Osteocyte (in vitro differentiated cells): ENCODE data around the gene CREB3L1. TPM values are rescaled to one million over a fixed set of nuclear protein-coding genes. Genes with fewer than 3 reads are reported as not detected.

Experiments used
- DNase-seq: peaks from one replicate; pipeline ENCODE4 v3.0.0; 2021; ENCODE audit warnings: mixed read lengths; ENCODE audit not compliant: unreplicated experiment; ENCODE audit errors: extremely low spot score
- H3K27ac Mint-ChIP-seq: one replicate; pipeline ENCODE4 v1.8.0; 2021; ENCODE audit warnings: mild to moderate bottlenecking, mixed read lengths; ENCODE audit not compliant: unreplicated experiment
- H3K27me3 Mint-ChIP-seq: one replicate; pipeline ENCODE4 v1.8.0; 2021; ENCODE audit warnings: mixed read lengths; ENCODE audit not compliant: unreplicated experiment
- H3K36me3 Mint-ChIP-seq: one replicate; pipeline ENCODE4 v1.8.0; 2021; ENCODE audit warnings: mixed read lengths; ENCODE audit not compliant: unreplicated experiment
- H3K4me1 Mint-ChIP-seq: one replicate; pipeline ENCODE4 v1.8.0; 2021; ENCODE audit warnings: mixed read lengths; ENCODE audit not compliant: unreplicated experiment
- H3K4me3 Mint-ChIP-seq: one replicate; pipeline ENCODE4 v1.8.0; 2021; ENCODE audit warnings: mild to moderate bottlenecking, moderate library complexity, mixed read lengths; ENCODE audit not compliant: unreplicated experiment
- H3K9me3 Mint-ChIP-seq: one replicate; pipeline ENCODE4 v1.8.0; 2021; ENCODE audit warnings: mixed read lengths; ENCODE audit not compliant: unreplicated experiment
- total RNA-seq: library from RNA; stranded (reverse); gene quantifications from 2 replicates; pipeline ENCODE4 v1.2.1, GENCODE V29; 2021
- TF ChIP-seq, protein P1 (sequence below): fragments of 200-600 bp; sonication (generic); IDR thresholded peaks from 2 replicates; pipeline ENCODE4 v1.5.0; 2021; ENCODE audit warnings: antibody characterized with exemption, mild to moderate bottlenecking, moderate library complexity

Gene CREB3L1
- total RNA-seq, 1 donor from 2014 or later = 77.0 TPM

DNA sequence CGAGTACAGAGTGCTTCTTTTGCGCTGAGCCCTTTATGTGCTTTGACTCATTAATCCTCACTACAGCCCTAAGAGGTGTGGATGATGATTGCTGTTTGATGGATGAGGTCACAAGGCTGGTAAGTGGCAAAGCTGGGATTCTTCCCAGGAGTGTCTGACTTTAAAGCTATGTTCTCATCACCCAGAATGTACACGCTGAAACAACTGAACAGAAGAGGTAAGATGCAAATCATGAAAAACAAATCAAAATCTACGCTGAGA, 37.7 kb upstream of the CREB3L1 start:
- Mint-ChIP-seq H3K9me3 (no peaks in the 10 kb centered on the region), H3K27ac (peak overlapping the region; percentile 80), H3K4me1 (peaks cover 64% of the 10 kb centered on the region), H3K36me3 (peaks cover 2% of the 10 kb centered on the region), H3K27me3 (peaks cover 4% of the 10 kb centered on the region), H3K4me3 (peak overlapping the region; percentile 28)
- DNase-seq = no peak
- TF ChIP-seq, protein P1, sequence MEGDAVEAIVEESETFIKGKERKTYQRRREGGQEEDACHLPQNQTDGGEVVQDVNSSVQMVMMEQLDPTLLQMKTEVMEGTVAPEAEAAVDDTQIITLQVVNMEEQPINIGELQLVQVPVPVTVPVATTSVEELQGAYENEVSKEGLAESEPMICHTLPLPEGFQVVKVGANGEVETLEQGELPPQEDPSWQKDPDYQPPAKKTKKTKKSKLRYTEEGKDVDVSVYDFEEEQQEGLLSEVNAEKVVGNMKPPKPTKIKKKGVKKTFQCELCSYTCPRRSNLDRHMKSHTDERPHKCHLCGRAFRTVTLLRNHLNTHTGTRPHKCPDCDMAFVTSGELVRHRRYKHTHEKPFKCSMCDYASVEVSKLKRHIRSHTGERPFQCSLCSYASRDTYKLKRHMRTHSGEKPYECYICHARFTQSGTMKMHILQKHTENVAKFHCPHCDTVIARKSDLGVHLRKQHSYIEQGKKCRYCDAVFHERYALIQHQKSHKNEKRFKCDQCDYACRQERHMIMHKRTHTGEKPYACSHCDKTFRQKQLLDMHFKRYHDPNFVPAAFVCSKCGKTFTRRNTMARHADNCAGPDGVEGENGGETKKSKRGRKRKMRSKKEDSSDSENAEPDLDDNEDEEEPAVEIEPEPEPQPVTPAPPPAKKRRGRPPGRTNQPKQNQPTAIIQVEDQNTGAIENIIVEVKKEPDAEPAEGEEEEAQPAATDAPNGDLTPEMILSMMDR = no peak

DNA sequence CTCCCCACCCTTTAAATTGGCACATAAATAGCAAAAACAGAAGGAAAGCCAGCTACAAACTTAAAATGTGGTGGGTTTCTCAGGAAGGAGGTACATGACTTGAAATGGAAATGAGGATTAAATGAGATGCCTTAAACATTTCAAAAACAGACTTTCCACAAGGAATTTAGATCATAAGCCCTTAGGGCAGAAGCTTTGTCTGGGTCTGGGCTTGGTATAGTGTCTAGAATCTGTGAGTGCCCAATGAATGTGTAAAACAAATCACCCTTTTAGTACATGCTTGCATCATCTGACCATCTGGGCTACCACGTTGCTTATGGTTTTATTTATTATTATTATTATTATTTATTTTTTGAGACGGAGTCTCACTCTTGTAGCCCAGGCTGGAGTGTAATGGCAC, 37.1 kb upstream of the CREB3L1 start:
- Mint-ChIP-seq H3K4me1 (peaks cover 66% of the 10 kb centered on the region), H3K4me3 (no peak overlapping the region), H3K27ac (peak overlapping the region; percentile 80), H3K9me3 (no peaks in the 10 kb centered on the region), H3K36me3 (peaks cover under 1% of the 10 kb centered on the region), H3K27me3 (no peaks in the 10 kb centered on the region)
- no peak for DNase-seq
- TF ChIP-seq, protein P1 = no peak

DNA sequence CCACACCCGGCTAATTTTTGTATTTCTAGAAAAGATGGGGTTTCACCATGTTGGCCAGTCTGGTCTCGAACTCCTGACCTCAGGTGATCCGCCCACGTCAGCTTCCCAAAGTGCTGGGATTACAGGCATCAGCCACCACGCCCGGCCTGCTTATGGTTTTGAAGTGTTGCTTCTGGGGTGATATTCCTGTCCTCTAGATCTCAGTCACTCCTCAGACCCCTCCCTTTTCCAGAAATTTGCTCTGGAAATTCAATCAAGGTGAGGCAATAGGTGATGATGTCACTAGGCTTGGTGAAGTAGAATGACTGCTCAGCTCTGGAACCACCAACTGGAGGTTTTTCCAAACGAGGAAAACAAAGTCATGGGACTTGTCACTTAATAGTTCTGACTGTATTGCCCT, 36.6 kb upstream of the CREB3L1 start:
- no peaks in the 10 kb centered on the region for H3K9me3 Mint-ChIP-seq
- no peaks in the 10 kb centered on the region for H3K36me3 Mint-ChIP-seq
- H3K4me1 Mint-ChIP-seq = peaks cover 67% of the 10 kb centered on the region
- TF ChIP-seq, protein P1 = no peak
- H3K27ac Mint-ChIP-seq = peak overlapping the region; percentile 71
- no peak for DNase-seq
- H3K27me3 Mint-ChIP-seq = no peaks in the 10 kb centered on the region
- no peak overlapping the region for H3K4me3 Mint-ChIP-seq

DNA sequence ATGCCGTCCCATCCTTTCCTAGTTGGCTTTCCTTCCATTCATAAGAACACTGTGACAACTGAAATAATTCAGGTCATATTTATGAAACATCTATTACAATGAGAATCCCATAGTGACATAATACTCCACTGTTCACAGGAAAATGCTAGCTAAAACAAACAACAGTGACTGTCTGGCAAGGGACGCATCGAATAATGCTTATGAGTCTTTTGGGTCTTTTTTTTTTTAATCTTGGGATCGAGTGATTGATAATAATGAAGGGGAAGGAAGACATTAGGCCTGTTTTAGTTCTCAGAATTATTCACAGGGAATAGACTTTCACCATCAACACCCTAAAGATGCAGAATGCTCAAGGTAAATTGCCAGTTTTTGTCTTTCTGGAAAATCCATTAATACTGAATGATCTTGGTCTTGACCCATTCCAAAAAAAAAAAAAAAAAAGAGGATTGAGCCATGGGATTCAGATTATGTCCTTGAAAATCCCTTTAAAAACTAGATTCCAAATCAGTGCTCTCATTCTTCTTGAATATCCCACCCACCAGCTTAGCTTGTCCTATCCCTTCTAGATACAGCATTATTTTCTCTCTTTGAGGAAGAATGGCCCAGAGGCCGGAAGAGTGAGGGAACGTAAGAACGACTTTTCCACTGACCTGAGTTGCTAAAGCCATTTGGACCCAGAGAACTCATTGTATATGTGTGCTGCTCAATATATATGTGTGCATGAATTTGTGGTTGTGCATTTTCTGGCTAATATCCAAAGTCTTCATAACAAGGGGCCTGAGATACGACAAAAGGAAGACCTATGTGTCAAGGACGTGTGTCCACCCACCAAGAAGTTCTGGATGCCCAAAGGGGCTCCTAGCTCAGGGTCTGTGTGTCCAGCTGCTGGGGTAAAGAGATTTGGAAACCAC, 35.2 kb upstream of the CREB3L1 start:
- Mint-ChIP-seq H3K27me3 (no peaks in the 10 kb centered on the region), H3K36me3 (no peaks in the 10 kb centered on the region), H3K4me3 (peak overlapping the region; percentile 80), H3K4me1 (peaks cover 71% of the 10 kb centered on the region), H3K27ac (peak overlapping the region; percentile 100), H3K9me3 (no peaks in the 10 kb centered on the region)
- TF ChIP-seq, protein P1 = no peak
- DNase-seq = no peak

DNA sequence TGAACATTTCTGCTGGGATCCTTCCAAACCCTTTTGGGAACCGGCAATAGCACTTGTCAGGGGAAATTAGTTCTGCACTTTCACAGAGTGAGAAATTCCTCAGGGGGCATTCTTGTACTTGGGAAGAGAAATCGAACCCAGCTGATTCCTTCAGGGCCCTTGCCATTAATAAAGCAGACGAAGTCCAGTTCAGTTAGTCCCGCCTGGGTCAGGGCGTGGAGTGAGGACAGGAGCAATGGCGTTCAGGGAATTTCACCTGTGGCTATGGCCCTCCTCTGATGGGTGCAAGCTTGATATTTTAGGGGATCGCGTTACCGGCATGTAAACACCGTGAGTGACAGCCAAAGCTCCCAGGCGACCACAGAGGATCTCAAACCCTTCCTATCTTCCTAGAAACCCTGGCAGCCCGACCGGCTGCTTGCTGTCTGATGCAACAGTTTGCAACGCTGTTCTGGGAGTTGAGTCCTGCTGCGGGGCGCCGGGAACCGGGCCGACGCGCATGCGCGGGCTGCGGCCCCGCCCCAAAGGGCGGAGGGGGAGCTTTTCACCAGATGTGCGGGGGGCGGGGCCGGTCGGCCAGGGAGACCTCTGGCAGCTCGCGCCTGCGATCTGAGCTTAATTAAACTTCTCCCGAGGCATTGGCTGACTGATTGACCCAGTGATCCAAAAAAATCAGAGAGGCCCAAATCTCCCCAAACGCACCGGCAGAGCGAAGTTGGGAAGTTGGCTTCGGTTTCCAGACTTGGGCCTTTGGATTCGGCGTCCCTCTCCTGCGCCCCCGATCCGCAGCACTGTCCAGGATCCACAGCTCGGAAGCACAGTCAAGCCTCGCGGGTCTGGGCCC, 34.3 kb upstream of the CREB3L1 start:
- TF ChIP-seq, protein P1 = no peak
- H3K27me3 Mint-ChIP-seq = no peaks in the 10 kb centered on the region
- H3K4me3 Mint-ChIP-seq = peak overlapping the region; percentile 80
- peaks cover 75% of the 10 kb centered on the region for H3K4me1 Mint-ChIP-seq
- H3K9me3 Mint-ChIP-seq = no peaks in the 10 kb centered on the region
- no peaks in the 10 kb centered on the region for H3K36me3 Mint-ChIP-seq
- DNase-seq = peak; percentile 99
- H3K27ac Mint-ChIP-seq = peak overlapping the region; percentile 100
